K562 (cell line): ENCODE results near the gene FKBP7. TPM values are rescaled to one million over a fixed set of nuclear protein-coding genes. Genes with fewer than 3 reads are reported as not detected.

Experiments
- E2F6 ChIP-seq, 2 experiments: IDR thresholded peaks; 2 replicates each; pipeline ENCODE4 v1.6.1; 2011; ENCODE audit warnings: borderline replicate concordance in 1 of 2, control low read depth in 1 of 2, low read depth in 1 of 2, low read length in 1 of 2, mild to moderate bottlenecking in 1 of 2, mixed read lengths in 1 of 2, moderate library complexity in 1 of 2; ENCODE audit not compliant: insufficient read depth in 1 of 2, insufficient read length in 1 of 2, poor library complexity in 1 of 2, severe bottlenecking in 1 of 2; ENCODE audit errors: extremely low read depth in 1 of 2
- FUS ChIP-seq: fragments of 200-400 bp; formaldehyde crosslinking; optimal IDR thresholded peaks from 2 replicates; pipeline ENCODE3; 2017; ENCODE audit warnings: low read depth, low read length
- HBP1 ChIP-seq: fragments of 450-650 bp; formaldehyde crosslinking; IDR thresholded peaks from 2 replicates; pipeline ENCODE4 v1.4.0; 2022; ENCODE audit warnings: missing genetic modification characterization
- MBD2 ChIP-seq: sonication (generic); IDR thresholded peaks from 2 replicates; pipeline ENCODE4 v1.6.1; 2016; ENCODE audit warnings: low read depth, borderline replicate concordance
- MYNN ChIP-seq, 2 experiments: sonication (generic); formaldehyde crosslinking in 1 of 2; IDR thresholded peaks; 2 replicates each; pipeline versions ENCODE4 v1.5.0 to v1.6.1; 2016 to 2020; ENCODE audit warnings: antibody characterized with exemption in 1 of 2, missing genetic modification reagents in 1 of 2
- POLR3A ChIP-seq: IDR thresholded peaks from 2 replicates; pipeline ENCODE4 v1.6.1; 2011; ENCODE audit warnings: borderline replicate concordance, mild to moderate bottlenecking, moderate library complexity; ENCODE audit not compliant: insufficient read length, insufficient read depth; ENCODE audit errors: extremely low read depth
- RBM39 ChIP-seq: fragments of 200-400 bp; formaldehyde crosslinking; optimal IDR thresholded peaks from 2 replicates; pipeline ENCODE3; 2018; ENCODE audit warnings: low read depth, low read length
- SMAD3 ChIP-seq: fragments of 450-650 bp; formaldehyde crosslinking; conservative IDR thresholded peaks from 2 replicates; pipeline ENCODE4 v1.4.0; 2020; ENCODE audit warnings: mild to moderate bottlenecking
- SNRNP70 ChIP-seq: fragments of 200-400 bp; formaldehyde crosslinking; optimal IDR thresholded peaks from 2 replicates; pipeline ENCODE3; 2017; ENCODE audit warnings: low read depth, low read length
- TEAD1 ChIP-seq, 2 experiments: fragments of 450-650 bp in 1 of 2; sonication (generic) in 1 of 2; formaldehyde crosslinking; IDR thresholded peaks; 2 replicates each; pipeline versions ENCODE4 v1.4.0 to v1.8.0; 2020 to 2022; ENCODE audit warnings: mild to moderate bottlenecking in 2 of 2, missing genetic modification reagents in 1 of 2
- TRIM28 ChIP-seq: fragments of 450-650 bp; IDR thresholded peaks from 2 replicates; pipeline ENCODE4 v1.6.1; 2017
- ZBTB17 ChIP-seq: fragments of 450-650 bp; formaldehyde crosslinking; IDR thresholded peaks from 2 replicates; pipeline ENCODE4 v1.4.0; 2020; ENCODE audit warnings: mild to moderate bottlenecking
- ZC3H4 ChIP-seq: sonication (generic); formaldehyde crosslinking; IDR thresholded peaks from 2 replicates; pipeline ENCODE4 v1.9.0; 2021; ENCODE audit warnings: missing genetic modification reagents, borderline replicate concordance
- ZMIZ1 ChIP-seq, 2 experiments: fragments of 150-350 bp in 1 of 2; IDR thresholded peaks; 2 replicates each; pipeline ENCODE4 v1.6.1; 2012 to 2016; ENCODE audit warnings: low read depth in 2 of 2, low read length in 2 of 2, mild to moderate bottlenecking in 1 of 2, moderate library complexity in 1 of 2
- ZNF277 ChIP-seq: fragments of 250-450 bp; sonication (Bioruptor Pico); IDR thresholded peaks from 2 replicates; pipeline ENCODE4 v1.8.0; 2022; ENCODE audit warnings: inconsistent platforms, mild to moderate bottlenecking, moderate library complexity, borderline replicate concordance
- ZNF444 ChIP-seq: fragments of 250-450 bp; sonication (Bioruptor Pico); IDR thresholded peaks from 2 replicates; pipeline ENCODE4 v1.4.0; 2020; ENCODE audit warnings: mild to moderate bottlenecking, moderate library complexity
- ZNF586 ChIP-seq: fragments of 450-650 bp; formaldehyde crosslinking; conservative IDR thresholded peaks from 2 replicates; pipeline ENCODE4 v1.4.0; 2020; ENCODE audit warnings: mild to moderate bottlenecking, moderate library complexity
- polyA plus RNA-seq, 8 experiments: library from polyadenylated mRNA; depleted of rRNA in 4 of 8; stranded (reverse) in 5 of 8; unstranded in 3 of 8; fragments of >200 nt; fragmentation: Nextera tagmentation in 2 of 8; fragmentation: Illumina TruSeq in 1 of 8; extraction: Ambion mirVana in 2 of 8; extraction: Trizol in 1 of 8; gene quantifications; 2 replicates each; pipeline versions ENCODE4 v1.2.1 to v1.2.3, GENCODE V29; 2011 to 2014; ENCODE audit warnings: inconsistent platforms in 1 of 8, missing spikeins in 1 of 8
- total RNA-seq, 7 experiments: library from RNA; depleted of rRNA in 6 of 7; stranded (reverse); fragments of >200 nt in 6 of 7; fragmentation: Illumina TruSeq in 2 of 7; extraction: Trizol in 2 of 7; gene quantifications; 2 replicates each; pipeline versions ENCODE4 v1.2.1 to v1.2.3, GENCODE V29; 2011 to 2021; ENCODE audit warnings: low replicate concordance in 1 of 7

The FKBP7 gene
- total and polyA plus RNA-seq, 9 of the 15 experiments (the other 6 are each of a cell fraction or from before 2014, with no cell fraction given) = 6.1 to 23.2 (median 19.0) TPM

- 0 out of 2 replicates have a peak, but pooled peaks have one; percentile 10 for TF ChIP-seq SMAD3 (CRISPR knock-in tag)
- peak; percentile 79; the same call in 1 of the 2 replicates for TF ChIP-seq MYNN (IDR thresholded peaks at IDR 0.05)
- no peak for TF ChIP-seq MYNN (CRISPR knock-in tag; IDR thresholded peaks at IDR 0.05)
- TF ChIP-seq ZC3H4 = no peak
- TF ChIP-seq SNRNP70 = no peak
- TF ChIP-seq TEAD1 (CRISPR knock-in tag; IDR thresholded peaks at IDR 0.05) = peak; percentile 48 to 91; a peak in 2 of 4 replicates
- peak; percentile 87 to 88 for TF ChIP-seq E2F6 (IDR thresholded peaks at IDR 0.05; ENCODE audit: borderline replicate concordance in 1 of 2, extremely low read depth in 1 of 2, insufficient read depth in 1 of 2, insufficient read length in 1 of 2, low read depth in 1 of 2, low read length in 1 of 2, poor library complexity in 1 of 2, severe bottlenecking in 1 of 2)
- TF ChIP-seq ZMIZ1 (IDR thresholded peaks at IDR 0.05; ENCODE audit: low read depth in 2 of 2, low read length in 2 of 2) = peak; percentile 47 to 81; a peak in 2 of 4 replicates
- TF ChIP-seq ZBTB17 (CRISPR knock-in tag) = peak; percentile 62; the same call in 1 of the 2 replicates
- TF ChIP-seq RBM39 = no peak
- no peak for TF ChIP-seq ZNF444 (CRISPR knock-in tag)
- TF ChIP-seq ZNF586 (CRISPR knock-in tag) = no peak
- peak; percentile 31; the same call in 1 of the 2 replicates for TF ChIP-seq TRIM28
- TF ChIP-seq FUS = no peak
- TF ChIP-seq MBD2 = no peak
- no peak for TF ChIP-seq ZNF277 (CRISPR knock-in tag)
- no peak for TF ChIP-seq HBP1 (CRISPR knock-in tag)
- TF ChIP-seq POLR3A = no peak
Measured at GRCh38 chr2:178414266-178415247, 63.8 kb downstream of the FKBP7 start (continued).
